PFSK-1 (cell line): Measurements from ENCODE around the gene GRIN1.

ENCODE experiments used
- POLR2AphosphoS5 ChIP-seq: IDR thresholded peaks from 2 replicates; pipeline ENCODE4 v1.6.1; 2012; ENCODE audit warnings: low read depth, mild to moderate bottlenecking, control low read depth, low read length, moderate library complexity
- TF ChIP-seq, protein P1 (sequence below), 2 experiments: IDR thresholded peaks; 2 replicates each; pipeline versions ENCODE4 v1.6.1 to v1.8.0; 2011 to 2012; ENCODE audit warnings: low read depth in 2 of 2, low read length in 2 of 2, control low read depth in 1 of 2, inconsistent platforms in 1 of 2, mild to moderate bottlenecking in 1 of 2, moderate library complexity in 1 of 2; ENCODE audit not compliant: insufficient read depth in 1 of 2

DNA sequence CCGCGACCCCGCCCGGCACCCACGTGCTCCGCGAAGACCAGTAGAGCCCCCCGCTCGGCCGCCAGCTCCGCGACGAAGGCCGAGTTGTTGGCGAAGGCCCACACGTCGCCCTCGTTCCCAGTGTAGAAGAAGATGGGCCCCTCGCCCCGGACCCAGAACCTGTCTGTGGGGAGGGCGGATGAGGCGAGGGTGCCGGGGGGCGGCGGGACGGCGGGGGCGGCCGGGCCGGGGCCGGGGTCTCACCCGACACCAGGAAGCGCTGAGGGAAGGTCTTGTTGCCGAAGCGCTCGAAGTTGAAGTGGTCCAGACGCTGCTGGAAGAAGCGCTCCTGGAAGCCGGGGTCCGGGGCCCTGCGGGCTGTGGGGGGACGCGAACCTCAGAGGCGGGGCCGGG, 24.7 kb upstream of the GRIN1 start:
- TF ChIP-seq POLR2AphosphoS5, result no peak
- TF ChIP-seq, protein P1, sequence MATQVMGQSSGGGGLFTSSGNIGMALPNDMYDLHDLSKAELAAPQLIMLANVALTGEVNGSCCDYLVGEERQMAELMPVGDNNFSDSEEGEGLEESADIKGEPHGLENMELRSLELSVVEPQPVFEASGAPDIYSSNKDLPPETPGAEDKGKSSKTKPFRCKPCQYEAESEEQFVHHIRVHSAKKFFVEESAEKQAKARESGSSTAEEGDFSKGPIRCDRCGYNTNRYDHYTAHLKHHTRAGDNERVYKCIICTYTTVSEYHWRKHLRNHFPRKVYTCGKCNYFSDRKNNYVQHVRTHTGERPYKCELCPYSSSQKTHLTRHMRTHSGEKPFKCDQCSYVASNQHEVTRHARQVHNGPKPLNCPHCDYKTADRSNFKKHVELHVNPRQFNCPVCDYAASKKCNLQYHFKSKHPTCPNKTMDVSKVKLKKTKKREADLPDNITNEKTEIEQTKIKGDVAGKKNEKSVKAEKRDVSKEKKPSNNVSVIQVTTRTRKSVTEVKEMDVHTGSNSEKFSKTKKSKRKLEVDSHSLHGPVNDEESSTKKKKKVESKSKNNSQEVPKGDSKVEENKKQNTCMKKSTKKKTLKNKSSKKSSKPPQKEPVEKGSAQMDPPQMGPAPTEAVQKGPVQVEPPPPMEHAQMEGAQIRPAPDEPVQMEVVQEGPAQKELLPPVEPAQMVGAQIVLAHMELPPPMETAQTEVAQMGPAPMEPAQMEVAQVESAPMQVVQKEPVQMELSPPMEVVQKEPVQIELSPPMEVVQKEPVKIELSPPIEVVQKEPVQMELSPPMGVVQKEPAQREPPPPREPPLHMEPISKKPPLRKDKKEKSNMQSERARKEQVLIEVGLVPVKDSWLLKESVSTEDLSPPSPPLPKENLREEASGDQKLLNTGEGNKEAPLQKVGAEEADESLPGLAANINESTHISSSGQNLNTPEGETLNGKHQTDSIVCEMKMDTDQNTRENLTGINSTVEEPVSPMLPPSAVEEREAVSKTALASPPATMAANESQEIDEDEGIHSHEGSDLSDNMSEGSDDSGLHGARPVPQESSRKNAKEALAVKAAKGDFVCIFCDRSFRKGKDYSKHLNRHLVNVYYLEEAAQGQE (IDR thresholded peaks at IDR 0.05; ENCODE audit: insufficient read depth in 1 of 2, low read depth in 2 of 2, low read length in 2 of 2), result no peak
